Loucy (cell line): ENCODE measurements around the gene DLGAP4.

Experiments
- CTCF ChIP-seq: fragments of 200-600 bp; sonication (generic); conservative IDR thresholded peaks from 2 replicates; pipeline ENCODE4 v1.5.1; 2014; ENCODE audit warnings: mild to moderate bottlenecking, antibody characterized with exemption, low read length
- EZH2phosphoT487 ChIP-seq: fragments of 200-600 bp; IDR thresholded peaks from 2 replicates; pipeline ENCODE4 v1.6.1; 2018; ENCODE audit warnings: antibody characterized with exemption, mild to moderate bottlenecking, moderate library complexity, borderline replicate concordance

DNA sequence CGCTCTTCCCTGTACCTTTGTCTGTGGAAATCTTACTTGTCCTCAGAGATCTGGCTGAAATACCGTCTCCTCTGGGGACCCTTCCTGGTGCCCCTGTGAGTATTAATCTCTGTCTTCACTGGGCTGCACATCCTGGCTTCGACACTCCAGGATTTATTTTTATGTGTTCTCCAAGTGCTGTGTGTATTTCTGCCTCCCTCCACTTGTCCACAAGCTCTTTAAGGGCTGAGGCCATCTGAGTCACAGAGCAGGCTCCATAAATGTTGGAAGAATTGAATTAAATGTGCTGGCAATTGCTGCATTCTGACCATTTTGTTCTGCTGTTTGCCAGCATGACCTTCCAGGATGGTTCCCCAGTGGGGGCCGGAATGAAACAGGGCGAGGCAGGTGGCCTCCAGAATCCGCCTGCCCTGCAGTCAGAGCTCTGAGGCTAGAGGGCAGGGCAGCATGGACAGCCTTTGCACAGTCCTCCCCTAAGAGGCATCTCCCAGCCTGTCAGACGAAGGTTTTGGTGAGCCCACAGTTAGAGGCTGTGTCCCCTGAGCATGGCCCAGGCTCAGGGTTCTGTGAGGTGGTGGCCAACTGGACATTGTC, 105.8 kb downstream of the DLGAP4 start:
- TF ChIP-seq CTCF, result no peak
- no peak for TF ChIP-seq EZH2phosphoT487
